Liver (tissue), 9 donors: ENCODE results near the gene YAF2. TPM values are rescaled to one million over a fixed set of nuclear protein-coding genes. Genes with fewer than 3 reads are reported as not detected.

Experiments
- DNase-seq: peaks from one replicate; pipeline ENCODE4 v3.0.0-alpha.2; 2017; ENCODE audit warnings: low spot score
- H3K27ac ChIP-seq, 2 donors: one replicate each; pipeline ENCODE4 v1.7.0; 2013; ENCODE audit warnings: inconsistent platforms in 2 of 2, low read length in 2 of 2, control low read depth in 1 of 2, low read depth in 1 of 2, mild to moderate bottlenecking in 1 of 2
- H3K27me3 ChIP-seq, 4 donors: one replicate each; pipeline versions ENCODE4 v1.6.1 to v1.7.0; 2013; ENCODE audit warnings: low read length in 3 of 4, inconsistent platforms in 1 of 4, mild to moderate bottlenecking in 1 of 4, moderate library complexity in 1 of 4; ENCODE audit not compliant: control insufficient read depth in 4 of 4, insufficient read depth in 4 of 4
- H3K36me3 ChIP-seq, 4 donors: one replicate each; pipeline versions ENCODE4 v1.6.1 to v1.7.0; 2013; ENCODE audit warnings: low read length in 3 of 4, mild to moderate bottlenecking in 3 of 4, low read depth in 1 of 4, moderate library complexity in 1 of 4; ENCODE audit not compliant: control insufficient read depth in 4 of 4, insufficient read depth in 3 of 4
- H3K4me1 ChIP-seq, 4 donors: one replicate each; pipeline versions ENCODE4 v1.6.1 to v1.7.0; 2013; ENCODE audit warnings: low read length in 3 of 4, mild to moderate bottlenecking in 3 of 4, moderate library complexity in 1 of 4; ENCODE audit not compliant: control insufficient read depth in 4 of 4, insufficient read depth in 4 of 4
- H3K4me3 ChIP-seq, 3 donors: one replicate each; pipeline versions ENCODE4 v1.6.1 to v1.7.0; 2013; ENCODE audit warnings: low read length in 3 of 3, control low read depth in 1 of 3, low read depth in 1 of 3, mild to moderate bottlenecking in 1 of 3
- H3K9ac ChIP-seq, 2 donors: one replicate each; pipeline ENCODE4 v1.7.0; 2013; ENCODE audit warnings: low read length in 2 of 2, mild to moderate bottlenecking in 2 of 2, moderate library complexity in 2 of 2, control low read depth in 1 of 2, low read depth in 1 of 2
- H3K9me3 ChIP-seq, 4 donors: one replicate each; pipeline versions ENCODE4 v1.6.1 to v1.7.0; 2013; ENCODE audit warnings: low read length in 3 of 4; ENCODE audit not compliant: control insufficient read depth in 4 of 4
- ATF3 ChIP-seq: IDR thresholded peaks from 2 replicates; pipeline ENCODE4 v1.6.1; 2016; ENCODE audit warnings: antibody characterized with exemption
- EGR1 ChIP-seq, 2 donors: IDR thresholded peaks; 2 replicates each; pipeline ENCODE4 v1.6.1; 2016 to 2018; ENCODE audit warnings: antibody characterized with exemption in 2 of 2, low read depth in 2 of 2
- FOXA1 ChIP-seq: IDR thresholded peaks from 2 replicates; pipeline ENCODE4 v1.6.1; 2016; ENCODE audit warnings: antibody characterized with exemption
- FOXA2 ChIP-seq: IDR thresholded peaks from 2 replicates; pipeline ENCODE4 v1.6.1; 2016; ENCODE audit warnings: antibody characterized with exemption
- GABPA ChIP-seq, 2 donors: IDR thresholded peaks in 1 of 2; conservative IDR thresholded peaks in 1 of 2; 2 replicates each; pipeline ENCODE4 v1.6.1; 2016; ENCODE audit warnings: antibody characterized with exemption in 2 of 2, mild to moderate bottlenecking in 1 of 2, moderate library complexity in 1 of 2
- HNF4A ChIP-seq, 2 donors: conservative IDR thresholded peaks; 2 replicates each; pipeline ENCODE4 v1.6.1; 2016; ENCODE audit warnings: antibody characterized with exemption in 2 of 2, mild to moderate bottlenecking in 2 of 2
- HNF4G ChIP-seq: IDR thresholded peaks from 2 replicates; pipeline ENCODE4 v1.6.1; 2016; ENCODE audit warnings: antibody characterized with exemption
- JUND ChIP-seq, 2 donors: IDR thresholded peaks; 2 replicates each; pipeline ENCODE4 v1.6.1; 2016; ENCODE audit warnings: antibody characterized with exemption in 2 of 2
- MAX ChIP-seq: IDR thresholded peaks from 2 replicates; pipeline ENCODE4 v1.6.1; 2016; ENCODE audit warnings: antibody characterized with exemption
- NR2F2 ChIP-seq: IDR thresholded peaks from 2 replicates; pipeline ENCODE4 v1.6.1; 2016; ENCODE audit warnings: antibody characterized with exemption
- RAD21 ChIP-seq, 2 donors: IDR thresholded peaks; 2 replicates each; pipeline ENCODE4 v1.6.1; 2016; ENCODE audit warnings: antibody characterized with exemption in 2 of 2, mild to moderate bottlenecking in 2 of 2
- RXRA ChIP-seq, 2 donors: IDR thresholded peaks; 2 replicates each; pipeline ENCODE4 v1.6.1; 2017 to 2018; ENCODE audit warnings: antibody characterized with exemption in 2 of 2, mild to moderate bottlenecking in 1 of 2
- SP1 ChIP-seq: IDR thresholded peaks from 2 replicates; pipeline ENCODE4 v1.6.1; 2018; ENCODE audit warnings: antibody characterized with exemption, mild to moderate bottlenecking
- TAF1 ChIP-seq: conservative IDR thresholded peaks from 2 replicates; pipeline ENCODE4 v1.6.1; 2016; ENCODE audit warnings: antibody characterized with exemption, mild to moderate bottlenecking
- YY1 ChIP-seq: IDR thresholded peaks from 2 replicates; pipeline ENCODE4 v1.6.1; 2016; ENCODE audit warnings: antibody characterized with exemption, mild to moderate bottlenecking
- ZBTB33 ChIP-seq: IDR thresholded peaks from 2 replicates; pipeline ENCODE4 v1.6.1; 2016; ENCODE audit warnings: antibody characterized with exemption
- WGBS: extraction: QIAGEN DNeasy Blood & Tissue Kit; methylation state at CpG from one replicate; pipeline ENCODE4 v1.1.7; 2013; 5-methylcytosine and 5-hydroxymethylcytosine counted together
- polyA plus RNA-seq, 2 donors: library from polyadenylated mRNA; stranded (reverse) in 1 of 2; unstranded in 1 of 2; fragments of 200-250 nt in 1 of 2; fragments of >200 nt in 1 of 2; fragmentation: Nextera tagmentation in 1 of 2; extraction: Ambion mirVana in 1 of 2; gene quantifications; one replicate each; pipeline versions ENCODE4 v1.2.1 to v1.2.3, GENCODE V29; 2013 to 2015
- total RNA-seq, 2 donors: library from RNA; depleted of rRNA; stranded (reverse); fragments of >200 nt; gene quantifications; one replicate each; pipeline ENCODE4 v1.2.3, GENCODE V29; 2014
- TF ChIP-seq, protein P1 (sequence below): IDR thresholded peaks from 2 replicates; pipeline ENCODE4 v1.6.1; 2016; ENCODE audit warnings: antibody characterized with exemption, mild to moderate bottlenecking
- TF ChIP-seq, protein P2 (sequence below): fragments of 150-350 bp; IDR thresholded peaks from 2 replicates; pipeline ENCODE4 v1.5.1; 2017; ENCODE audit warnings: improper control_type of control experiment, low read depth, low read length; ENCODE audit not compliant: missing input control
- donor health status: healthy.
- donor health status: healthy.
- donor health status: healthy.
- donor health status: healthy.
- donor health status: healthy.

The YAF2 gene
- total and polyA plus RNA-seq, 4 donors, result 7.3 to 22.9 (median 16.2) TPM

GRCh38 chr12:42204362-42204761, 33.7 kb downstream of the YAF2 start:
- 96% methylated on average over 1 of the region's 1 CpG for WGBS
- TF ChIP-seq ATF3, result no peak
- no peak for TF ChIP-seq NR2F2
- TF ChIP-seq, protein P1, sequence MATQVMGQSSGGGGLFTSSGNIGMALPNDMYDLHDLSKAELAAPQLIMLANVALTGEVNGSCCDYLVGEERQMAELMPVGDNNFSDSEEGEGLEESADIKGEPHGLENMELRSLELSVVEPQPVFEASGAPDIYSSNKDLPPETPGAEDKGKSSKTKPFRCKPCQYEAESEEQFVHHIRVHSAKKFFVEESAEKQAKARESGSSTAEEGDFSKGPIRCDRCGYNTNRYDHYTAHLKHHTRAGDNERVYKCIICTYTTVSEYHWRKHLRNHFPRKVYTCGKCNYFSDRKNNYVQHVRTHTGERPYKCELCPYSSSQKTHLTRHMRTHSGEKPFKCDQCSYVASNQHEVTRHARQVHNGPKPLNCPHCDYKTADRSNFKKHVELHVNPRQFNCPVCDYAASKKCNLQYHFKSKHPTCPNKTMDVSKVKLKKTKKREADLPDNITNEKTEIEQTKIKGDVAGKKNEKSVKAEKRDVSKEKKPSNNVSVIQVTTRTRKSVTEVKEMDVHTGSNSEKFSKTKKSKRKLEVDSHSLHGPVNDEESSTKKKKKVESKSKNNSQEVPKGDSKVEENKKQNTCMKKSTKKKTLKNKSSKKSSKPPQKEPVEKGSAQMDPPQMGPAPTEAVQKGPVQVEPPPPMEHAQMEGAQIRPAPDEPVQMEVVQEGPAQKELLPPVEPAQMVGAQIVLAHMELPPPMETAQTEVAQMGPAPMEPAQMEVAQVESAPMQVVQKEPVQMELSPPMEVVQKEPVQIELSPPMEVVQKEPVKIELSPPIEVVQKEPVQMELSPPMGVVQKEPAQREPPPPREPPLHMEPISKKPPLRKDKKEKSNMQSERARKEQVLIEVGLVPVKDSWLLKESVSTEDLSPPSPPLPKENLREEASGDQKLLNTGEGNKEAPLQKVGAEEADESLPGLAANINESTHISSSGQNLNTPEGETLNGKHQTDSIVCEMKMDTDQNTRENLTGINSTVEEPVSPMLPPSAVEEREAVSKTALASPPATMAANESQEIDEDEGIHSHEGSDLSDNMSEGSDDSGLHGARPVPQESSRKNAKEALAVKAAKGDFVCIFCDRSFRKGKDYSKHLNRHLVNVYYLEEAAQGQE, result no peak
- no peak for TF ChIP-seq FOXA1
- no peak for TF ChIP-seq RAD21 (IDR thresholded peaks at IDR 0.05)
- TF ChIP-seq YY1, result no peak
- TF ChIP-seq HNF4A (conservative IDR thresholded peaks at IDR 0.05), result no peak
- TF ChIP-seq GABPA (IDR thresholded peaks at IDR 0.05 in 1 of 2, conservative IDR thresholded peaks at IDR 0.05 in 1 of 2), result no peak
- no peak for TF ChIP-seq EGR1 (IDR thresholded peaks at IDR 0.05; ENCODE audit: low read depth in 2 of 2)
- TF ChIP-seq FOXA2, result no peak
- no peak for TF ChIP-seq TAF1
- no peak for TF ChIP-seq JUND (IDR thresholded peaks at IDR 0.05)
- no peak for TF ChIP-seq SP1
- no peak for TF ChIP-seq RXRA (IDR thresholded peaks at IDR 0.05)
- no peak overlapping the region for H3K4me3 ChIP-seq
- no peak for DNase-seq
- no peak overlapping the region for H3K9ac ChIP-seq
- peaks cover 0 to 2% (median 0%) of the 10 kb centered on the region in 4 donors for H3K36me3 ChIP-seq
- H3K9me3 ChIP-seq, result no peaks in the 10 kb centered on the region
- no peaks in the 10 kb centered on the region for H3K27me3 ChIP-seq
- H3K4me1 ChIP-seq, result no peaks in the 10 kb centered on the region
- no peak overlapping the region for H3K27ac ChIP-seq

GRCh38 chr12:42201063-42201462, 37.0 kb downstream of the YAF2 start:
- no peaks in the 10 kb centered on the region for H3K27me3 ChIP-seq
- 94% methylated on average over 2 of the region's 2 CpGs for WGBS
- H3K9ac ChIP-seq, result no peak overlapping the region
- no peak overlapping the region for H3K27ac ChIP-seq
- no peaks in the 10 kb centered on the region for H3K9me3 ChIP-seq
- DNase-seq, result no peak
- no peak overlapping the region for H3K4me3 ChIP-seq
- H3K36me3 ChIP-seq, result peaks cover 1 to 11% (median 5%) of the 10 kb centered on the region in 4 donors
- no peaks in the 10 kb centered on the region for H3K4me1 ChIP-seq
- no peak for TF ChIP-seq HNF4G
- no peak for TF ChIP-seq ZBTB33
- no peak for TF ChIP-seq NR2F2
- no peak for TF ChIP-seq ATF3
- no peak for TF ChIP-seq FOXA2
- TF ChIP-seq YY1, result no peak
- no peak for TF ChIP-seq MAX
- TF ChIP-seq RAD21 (IDR thresholded peaks at IDR 0.05), result no peak
- TF ChIP-seq JUND (IDR thresholded peaks at IDR 0.05), result no peak
- TF ChIP-seq SP1, result no peak
- TF ChIP-seq HNF4A (conservative IDR thresholded peaks at IDR 0.05), result no peak
- no peak for TF ChIP-seq EGR1 (IDR thresholded peaks at IDR 0.05; ENCODE audit: low read depth in 2 of 2)
- TF ChIP-seq RXRA (IDR thresholded peaks at IDR 0.05), result no peak
- no peak for TF ChIP-seq FOXA1
- TF ChIP-seq, protein P2, sequence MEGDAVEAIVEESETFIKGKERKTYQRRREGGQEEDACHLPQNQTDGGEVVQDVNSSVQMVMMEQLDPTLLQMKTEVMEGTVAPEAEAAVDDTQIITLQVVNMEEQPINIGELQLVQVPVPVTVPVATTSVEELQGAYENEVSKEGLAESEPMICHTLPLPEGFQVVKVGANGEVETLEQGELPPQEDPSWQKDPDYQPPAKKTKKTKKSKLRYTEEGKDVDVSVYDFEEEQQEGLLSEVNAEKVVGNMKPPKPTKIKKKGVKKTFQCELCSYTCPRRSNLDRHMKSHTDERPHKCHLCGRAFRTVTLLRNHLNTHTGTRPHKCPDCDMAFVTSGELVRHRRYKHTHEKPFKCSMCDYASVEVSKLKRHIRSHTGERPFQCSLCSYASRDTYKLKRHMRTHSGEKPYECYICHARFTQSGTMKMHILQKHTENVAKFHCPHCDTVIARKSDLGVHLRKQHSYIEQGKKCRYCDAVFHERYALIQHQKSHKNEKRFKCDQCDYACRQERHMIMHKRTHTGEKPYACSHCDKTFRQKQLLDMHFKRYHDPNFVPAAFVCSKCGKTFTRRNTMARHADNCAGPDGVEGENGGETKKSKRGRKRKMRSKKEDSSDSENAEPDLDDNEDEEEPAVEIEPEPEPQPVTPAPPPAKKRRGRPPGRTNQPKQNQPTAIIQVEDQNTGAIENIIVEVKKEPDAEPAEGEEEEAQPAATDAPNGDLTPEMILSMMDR, result no peak
- TF ChIP-seq GABPA (IDR thresholded peaks at IDR 0.05 in 1 of 2, conservative IDR thresholded peaks at IDR 0.05 in 1 of 2), result no peak
- TF ChIP-seq, protein P1, result no peak
